ENCODE measurements around the gene PCDHGA9. TPM values are rescaled to one million over a fixed set of nuclear protein-coding genes. Genes with fewer than 3 reads are reported as not detected.
"Not testable (repeated sequence)": the region's sequence is repeated elsewhere in the genome, so short reads cannot be mapped to it uniquely, and the experiment has no call there.

The PCDHGA9 gene
- total RNA-seq, 2 donors from 2014 or later: 5.6 to 7.2 TPM

- DNase-seq (ENCODE audit: low spot score): peak; percentile 63
These were observed 7.2 kb downstream of the PCDHGA9 start for GRCh38 chr5:141409598-141410306.

GRCh38 chr5:141411575-141411974 lies 9.0 kb downstream of the PCDHGA9 start:
- no peak for DNase-seq (ENCODE audit: low spot score)
- intact Hi-C loops (cut with DNase I): loop anchor here (10.0 kb wide), 2 partner anchors 143 to 153 kb away; no protein-coding TSS in a partner anchor

More at GRCh38 chr5:141409598-141410306, 7.2 kb downstream of the PCDHGA9 start:
- intact Hi-C loops (cut with DNase I): loop anchor here (10.0 kb wide), 2 partner anchors 145 to 155 kb away; no protein-coding TSS in a partner anchor

- intact Hi-C loops (cut with DNase I): loop anchor here (10.0 kb wide), 2 partner anchors 142 to 152 kb away; no protein-coding TSS in a partner anchor
These were observed 10.4 kb downstream of the PCDHGA9 start, which contains the start of gene PCDHGA10 for GRCh38 chr5:141412854-141413539. PCDHGA10 (plus strand) TSS chr5:141412987; CDS start chr5:141413176, 189 bp downstream.

GRCh38 chr5:141413540-141414069 lies 11.0 kb downstream of the PCDHGA9 start:
- peak; percentile 73 for DNase-seq (ENCODE audit: low spot score)

More at GRCh38 chr5:141412854-141413539, 10.4 kb downstream of the PCDHGA9 start, which contains the start of gene PCDHGA10:
- DNase-seq (ENCODE audit: low spot score): peak; percentile 73

GRCh38 chr5:141414548-141415274 lies 12.1 kb downstream of the PCDHGA9 start:
- not testable (repeated sequence) for DNase-seq (ENCODE audit: low spot score)
- intact Hi-C loops (cut with DNase I): loop anchor here (10.0 kb wide), 2 partner anchors 140 to 150 kb away; no protein-coding TSS in a partner anchor

More at GRCh38 chr5:141413540-141414069, 11.0 kb downstream of the PCDHGA9 start:
- intact Hi-C loops (cut with DNase I): loop anchor here (10.0 kb wide), 2 partner anchors 141 to 151 kb away; no protein-coding TSS in a partner anchor

- DNase-seq (ENCODE audit: low spot score): peak; percentile 72
- intact Hi-C loops (cut with DNase I): loop anchor here (10.0 kb wide), 2 partner anchors 140 to 150 kb away; no protein-coding TSS in a partner anchor
These were observed 12.7 kb downstream of the PCDHGA9 start for GRCh38 chr5:141415275-141415618.

GRCh38 chr5:141417494-141418172 lies 15.1 kb downstream of the PCDHGA9 start, which contains the start of gene PCDHGB7:
PCDHGB7 (plus strand) TSS chr5:141417677; CDS start chr5:141417860, 183 bp downstream.
- intact Hi-C loops (cut with DNase I): loop anchor here (10.0 kb wide), 2 partner anchors 137 to 147 kb away; no protein-coding TSS in a partner anchor

GRCh38 chr5:141419074-141419880 lies 16.7 kb downstream of the PCDHGA9 start:
- intact Hi-C loops (cut with DNase I): loop anchor here (10.0 kb wide), 2 partner anchors 136 to 146 kb away; no protein-coding TSS in a partner anchor
- DNase-seq (ENCODE audit: low spot score): no peak

More at GRCh38 chr5:141417494-141418172, 15.1 kb downstream of the PCDHGA9 start, which contains the start of gene PCDHGB7:
- DNase-seq (ENCODE audit: low spot score): peak; percentile 90

GRCh38 chr5:141420855-141421488 lies 18.4 kb downstream of the PCDHGA9 start, which contains the start of gene PCDHGA11:
PCDHGA11 (plus strand) TSS chr5:141421051; CDS start chr5:141421228, 177 bp downstream.
- peak; percentile 80 for DNase-seq (ENCODE audit: low spot score)
- intact Hi-C loops (cut with DNase I): loop anchor here in 1 of 2 donors (10.0 kb wide), 1 partner anchor 104 kb away; no protein-coding TSS in a partner anchor

GRCh38 chr5:141421489-141421855 lies 18.9 kb downstream of the PCDHGA9 start:
- intact Hi-C loops (cut with DNase I): loop anchor here in 1 of 2 donors (10.0 kb wide), 1 partner anchor 103 kb away; no protein-coding TSS in a partner anchor
- no peak for DNase-seq (ENCODE audit: low spot score)

GRCh38 chr5:141422742-141423291 lies 20.2 kb downstream of the PCDHGA9 start:
- DNase-seq (ENCODE audit: low spot score): no peak

GRCh38 chr5:141427783-141428426 lies 25.3 kb downstream of the PCDHGA9 start:
- intact Hi-C loops (cut with DNase I): loop anchor here in 1 of 2 donors (10.0 kb wide), 1 partner anchor 97 kb away; no protein-coding TSS in a partner anchor
- DNase-seq (ENCODE audit: low spot score): no peak

More at GRCh38 chr5:141422742-141423291, 20.2 kb downstream of the PCDHGA9 start:
- intact Hi-C loops (cut with DNase I): loop anchor here in 1 of 2 donors (10.0 kb wide), 1 partner anchor 102 kb away; no protein-coding TSS in a partner anchor

GRCh38 chr5:141430332-141431113 lies 27.9 kb downstream of the PCDHGA9 start, which contains the start of gene PCDHGA12:
PCDHGA12 (plus strand) TSS chr5:141430507; CDS start chr5:141430760, 253 bp downstream.
- no peak for DNase-seq (ENCODE audit: low spot score)
- intact Hi-C loops (cut with DNase I): no loop called here

GRCh38 chr5:141431286-141431685 lies 28.7 kb downstream of the PCDHGA9 start:
- intact Hi-C loops (cut with DNase I): no loop called here
- no peak for DNase-seq (ENCODE audit: low spot score)

- DNase-seq (ENCODE audit: low spot score); intact Hi-C loops (cut with DNase I): not testable (repeated sequence)
These were observed 29.7 kb downstream of the PCDHGA9 start for GRCh38 chr5:141432308-141432707.
